Measurements from ENCODE around the gene DNAL1.

Gene DNAL1

DNA sequence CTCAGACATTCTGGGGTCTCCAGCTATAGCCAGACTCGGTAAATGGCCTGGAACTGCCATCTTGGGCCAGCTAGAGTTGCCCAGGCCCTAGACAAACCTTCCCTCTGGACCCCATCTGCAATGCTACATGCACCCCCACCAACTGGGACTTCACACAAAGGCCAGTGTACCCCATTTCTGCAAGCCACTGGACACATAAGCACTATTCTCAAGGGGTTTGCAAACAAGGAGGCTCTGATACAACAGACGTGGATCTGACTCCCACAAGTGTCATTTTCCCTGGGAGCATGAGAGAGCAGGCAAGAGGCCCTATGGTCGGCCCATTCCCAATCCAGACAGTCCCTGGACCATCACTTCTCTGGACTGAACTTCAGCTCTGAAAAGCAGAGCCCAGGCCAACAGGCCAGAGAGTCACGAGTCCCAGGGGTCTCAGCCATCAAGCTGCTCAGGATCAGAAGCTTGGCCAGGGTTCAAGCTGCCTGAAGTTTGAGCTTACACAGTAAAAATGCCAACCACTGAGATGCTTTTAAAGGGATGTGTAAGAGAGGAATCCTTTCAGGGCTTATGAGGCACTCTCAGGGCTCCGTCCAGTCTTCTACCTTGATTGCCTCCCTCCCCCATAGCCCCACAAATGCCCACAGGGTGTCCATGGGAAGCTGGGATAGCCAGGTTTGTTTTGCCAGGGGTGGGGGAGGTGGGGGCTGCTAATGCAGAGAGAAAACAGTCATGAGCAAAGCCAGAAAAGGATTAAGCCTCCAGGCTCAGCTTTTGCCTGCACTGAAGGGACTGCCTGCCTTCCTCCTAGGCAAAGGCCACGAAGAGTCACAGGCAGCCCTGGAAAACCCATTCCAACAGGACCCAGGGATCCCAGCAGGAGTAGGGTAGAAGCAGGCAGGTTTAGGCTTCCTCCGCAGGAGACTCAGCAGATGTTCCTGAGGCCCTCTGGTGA is 101.1 kb downstream of the DNAL1 start:
- DNase-seq = no peak

DNA sequence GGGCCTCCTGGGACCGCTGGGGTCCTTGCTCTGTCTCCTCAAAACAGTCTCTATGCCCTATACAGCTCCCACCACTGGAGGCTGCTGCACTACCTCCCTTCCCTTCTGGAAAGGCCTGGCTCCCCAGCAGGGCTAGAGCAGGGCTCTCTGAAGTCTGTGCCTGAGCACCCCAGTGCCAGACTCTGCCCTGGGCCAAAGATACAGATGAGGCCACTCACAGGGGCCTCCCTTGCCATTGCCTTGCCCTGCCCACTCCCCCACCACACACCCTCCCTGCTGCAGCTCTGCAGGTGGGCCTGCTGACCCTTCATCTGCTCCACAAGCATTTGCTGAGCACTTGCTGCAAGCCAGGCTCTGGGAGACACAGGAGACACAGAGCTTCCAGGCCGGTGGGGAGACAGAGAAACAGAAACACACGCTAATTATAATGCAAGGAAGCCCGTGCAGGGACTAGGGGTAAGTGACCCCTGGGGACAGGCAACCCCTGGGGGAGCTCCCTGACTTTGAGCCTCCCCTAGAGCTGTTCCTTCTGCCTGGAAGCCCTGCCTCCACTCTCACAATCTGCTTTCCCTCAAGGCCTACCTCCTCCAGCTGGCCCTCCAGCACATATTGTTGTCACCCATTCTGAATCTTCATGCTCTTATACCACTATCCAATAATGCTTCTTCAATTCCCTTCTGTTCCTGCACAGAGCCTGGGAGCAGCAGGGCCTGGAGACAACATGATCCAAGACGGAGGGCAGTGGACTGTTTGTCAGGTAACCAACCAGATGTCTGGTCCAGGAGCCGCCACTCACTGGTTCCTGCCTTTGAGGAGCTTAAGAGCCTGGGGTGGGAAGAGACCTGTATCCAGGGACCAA is 102.0 kb downstream of the DNAL1 start:
- no peak for DNase-seq

DNA sequence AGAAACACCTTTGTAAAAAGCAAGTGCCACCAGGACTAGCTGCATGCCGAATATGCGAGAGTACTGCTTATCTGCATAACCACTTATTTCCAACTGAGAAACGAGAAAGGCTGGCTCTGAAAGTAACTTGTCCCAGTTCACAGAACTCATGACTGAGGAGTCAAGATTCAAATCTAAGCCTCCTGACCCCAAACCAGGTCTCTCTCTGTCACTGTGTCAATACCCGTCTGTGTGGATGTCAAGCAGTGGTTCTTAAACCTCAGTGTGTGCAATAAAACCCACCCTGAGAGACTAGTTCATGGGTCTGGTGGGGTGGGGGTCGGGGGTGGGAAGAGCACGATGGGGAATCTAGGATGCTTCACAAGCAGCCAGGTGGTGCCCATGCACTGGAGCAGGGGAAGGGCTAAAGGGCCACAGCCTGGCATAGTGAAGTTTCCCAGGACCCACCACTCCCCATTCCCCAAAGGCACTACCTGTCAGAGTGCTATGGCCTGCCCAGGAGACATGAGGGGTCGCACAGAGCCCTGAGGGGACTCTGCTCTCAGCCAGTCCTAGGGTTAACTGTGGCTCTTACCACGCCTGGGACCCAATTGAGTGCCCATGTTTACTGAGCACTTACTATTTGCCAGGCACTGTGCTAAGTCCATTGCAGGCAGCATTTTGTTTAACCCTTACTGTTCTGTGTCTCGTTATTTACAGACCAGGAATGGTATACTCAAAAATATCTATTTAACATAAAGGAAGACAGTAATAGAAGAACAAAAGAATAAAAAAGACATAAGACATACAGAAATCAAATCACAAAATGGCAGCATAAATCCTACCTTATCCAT is 102.8 kb downstream of the DNAL1 start:
- no peak for DNase-seq

DNA sequence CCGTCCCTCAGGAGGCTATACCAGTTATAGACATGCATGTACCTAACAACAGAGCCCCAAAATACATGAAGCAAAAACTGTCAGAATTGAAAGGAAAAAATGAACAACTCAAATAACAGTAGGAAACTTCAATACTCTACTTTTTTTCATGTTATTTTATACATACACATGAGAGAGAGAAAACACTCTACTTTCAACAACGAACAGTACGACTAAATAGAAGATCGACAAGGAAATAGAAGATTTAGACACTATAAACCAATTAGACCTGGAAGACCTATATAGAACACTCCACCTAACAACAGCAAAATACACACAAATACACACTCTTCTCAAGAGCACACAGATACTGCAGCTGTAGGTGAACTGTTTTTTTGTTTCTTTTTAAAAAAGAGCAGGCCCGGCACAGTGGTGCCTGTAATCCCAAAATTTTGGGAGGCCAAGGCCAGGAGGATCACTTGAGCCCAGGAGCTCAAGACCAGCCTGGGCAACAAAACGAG is 104.1 kb downstream of the DNAL1 start:
- DNase-seq = no peak

DNA sequence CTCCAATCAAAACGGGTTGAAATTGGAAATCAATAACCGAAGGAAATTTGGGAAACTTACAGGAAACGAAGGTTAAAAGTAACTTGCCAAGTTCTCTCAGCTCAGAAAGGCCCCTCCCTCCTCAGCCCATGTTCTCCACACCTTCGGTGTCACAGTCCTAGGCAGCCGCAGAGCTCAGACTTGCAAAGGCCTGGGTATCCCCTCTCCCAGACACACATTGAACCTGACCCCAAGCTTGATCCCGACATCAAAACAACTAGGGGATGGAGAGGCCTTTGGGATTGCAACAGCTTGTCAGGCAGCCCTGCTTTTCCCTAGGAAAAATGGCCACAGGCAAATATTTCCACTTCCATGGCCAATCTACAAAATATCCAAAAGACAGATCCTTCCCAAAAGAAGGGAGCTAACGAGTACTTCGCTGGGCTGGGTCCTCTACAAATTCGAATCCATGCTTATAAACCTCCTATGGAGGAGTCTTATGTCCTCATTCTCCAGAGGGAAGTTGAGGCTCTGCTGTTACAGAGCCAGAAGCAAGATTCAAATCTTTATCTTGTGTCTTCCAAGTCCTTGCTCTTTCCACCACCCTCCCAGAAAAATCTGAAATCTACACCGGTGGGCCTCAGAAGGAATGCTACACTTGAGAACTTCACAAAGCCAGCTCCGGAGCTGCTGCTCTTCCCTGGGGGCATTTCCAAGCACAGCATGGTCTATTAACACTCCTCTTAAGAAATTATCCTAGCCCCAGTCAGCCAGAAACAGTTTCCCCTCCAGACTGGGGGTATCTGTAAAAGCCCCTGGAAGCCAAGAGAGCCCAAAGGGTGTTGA is 105.1 kb downstream of the DNAL1 start:
- no peak for DNase-seq

DNA sequence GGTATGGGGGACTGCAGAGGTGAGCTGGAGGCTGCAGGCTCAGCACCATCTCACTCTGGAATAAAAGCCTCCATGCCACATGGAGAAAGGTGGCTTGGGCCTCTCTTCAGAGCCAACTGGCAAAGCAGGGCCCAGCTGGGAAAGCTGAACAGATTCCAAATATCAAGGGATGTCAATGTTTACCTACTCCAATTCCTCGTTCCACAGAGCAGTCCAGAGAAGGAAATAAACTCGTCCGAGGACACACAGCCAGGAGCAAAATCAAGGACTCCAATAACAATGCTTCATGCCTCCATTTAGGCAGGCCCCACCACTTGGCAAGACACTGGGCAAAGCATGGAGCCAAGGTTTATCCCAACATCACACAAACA is 105.7 kb downstream of the DNAL1 start:
- DNase-seq = no peak

DNA sequence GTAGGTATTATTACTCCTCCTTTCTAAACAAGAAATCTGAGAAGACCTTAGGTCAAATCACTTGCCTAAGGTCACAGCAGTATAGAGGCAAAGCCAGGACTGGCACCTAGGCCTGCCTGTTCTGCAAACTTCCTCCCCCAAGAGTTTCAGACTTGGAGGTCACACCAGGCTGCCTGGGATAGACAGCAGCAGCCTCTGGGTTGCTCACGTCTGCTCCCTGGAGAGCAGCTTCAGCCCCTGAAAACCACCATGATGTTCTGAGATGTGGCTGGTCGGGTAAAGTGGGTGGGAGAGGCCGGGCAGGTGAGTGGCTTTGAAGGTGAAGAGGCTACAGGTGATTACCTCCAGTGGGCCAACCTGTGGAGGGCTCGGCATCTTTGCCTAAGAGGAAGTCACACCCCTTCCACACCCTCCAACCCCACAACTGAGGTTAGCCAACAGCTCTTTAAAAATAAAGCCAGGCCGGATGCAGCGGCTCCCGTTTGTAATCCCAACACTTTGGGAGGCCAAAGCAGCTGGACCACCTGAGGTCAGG is 106.4 kb downstream of the DNAL1 start:
- DNase-seq = no peak

DNA sequence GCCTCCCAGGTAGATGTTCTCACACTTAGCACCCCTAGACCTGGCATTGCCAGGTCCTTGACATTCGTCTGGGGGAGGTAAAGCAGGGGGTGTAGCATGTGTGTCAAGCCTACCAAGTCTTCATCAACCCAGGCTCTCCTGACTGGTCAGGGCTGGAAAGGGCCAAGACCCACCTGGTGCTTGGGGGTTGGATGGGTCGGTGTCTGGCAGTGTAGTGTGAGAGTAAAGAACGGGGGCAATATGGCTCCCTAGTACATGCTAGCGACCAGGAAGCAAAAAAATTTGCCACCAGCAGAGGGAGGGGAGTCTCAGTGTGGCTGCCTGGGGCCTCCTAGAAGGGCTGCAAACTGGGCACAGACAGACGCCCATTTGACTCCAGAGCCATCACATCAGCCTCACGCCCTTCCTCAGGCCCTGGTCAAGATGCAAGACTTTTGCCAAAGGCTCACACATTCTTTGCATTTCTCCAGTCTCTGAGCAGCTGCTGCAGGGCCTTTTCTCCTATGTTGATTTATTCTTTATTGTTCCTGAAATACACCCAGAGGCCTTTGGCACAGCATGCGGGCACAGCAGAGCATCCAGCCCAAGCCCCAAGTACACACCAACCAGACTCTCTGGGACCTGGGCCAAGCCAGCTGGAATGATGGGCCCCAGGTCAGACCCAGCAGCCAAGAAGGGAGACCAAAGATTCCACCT is 107.7 kb downstream of the DNAL1 start:
- DNase-seq = no peak

Measured in stimulated activated CD4-positive, alpha-beta T cell treated with anti-CD3 and anti-CD28 coated beads, Interleukin-4, amount 100 ng/mL, for 4 hours (primary cell).